ENCODE measurements around the gene MYO6. TPM values are rescaled to one million over a fixed set of nuclear protein-coding genes. Genes with fewer than 3 reads are reported as not detected.

Gene MYO6
- total RNA-seq, 4 donors from 2014 or later = 26.1 to 38.0 (median 34.8) TPM

DNA sequence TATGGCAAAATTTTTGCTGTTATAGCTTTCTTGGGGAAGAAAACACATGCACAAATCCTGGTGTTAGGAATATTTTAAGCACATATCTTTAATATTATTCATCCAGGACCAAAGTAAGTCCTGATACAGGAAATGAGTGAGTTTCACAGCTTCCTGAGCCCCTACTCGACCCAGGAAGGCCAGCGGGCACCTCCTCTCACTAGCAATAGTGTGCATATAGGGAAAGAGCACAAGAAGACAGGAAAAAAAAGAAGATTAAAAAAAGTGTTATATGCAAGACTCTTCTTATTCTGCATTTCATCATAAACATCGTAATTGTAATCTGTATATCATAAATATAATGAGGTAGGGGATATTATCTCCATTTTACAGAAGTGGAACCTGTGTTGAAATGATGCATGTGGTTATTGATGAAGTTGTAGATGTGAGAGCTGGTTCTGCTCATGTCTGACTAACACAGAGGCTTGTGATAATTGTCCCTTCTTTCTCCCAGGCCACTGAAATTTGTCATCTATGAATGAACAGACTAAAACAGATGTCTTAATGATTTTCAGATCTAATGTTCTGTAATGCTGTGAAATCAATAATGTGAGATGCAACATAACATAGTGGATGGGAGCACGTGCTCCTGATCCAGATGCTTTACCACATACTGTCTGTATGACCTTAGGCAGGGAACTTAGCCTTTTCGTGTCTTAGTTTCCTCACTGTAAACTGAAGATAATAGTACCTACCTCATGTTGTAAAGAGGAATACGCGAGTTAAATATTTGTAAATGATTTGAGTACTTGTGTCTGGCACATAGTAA lies 101.2 kb downstream of the MYO6 start:
- no peak for DNase-seq (ENCODE audit: low spot score in 2 of 2)
- no peak overlapping the region for H3K4me3 ChIP-seq (ENCODE audit: low read depth, poor library complexity, severe bottlenecking)
- TF ChIP-seq POLR2A (IDR thresholded peaks at IDR 0.05) (no peak), CTCF (IDR thresholded peaks at IDR 0.05) (no peak)
- intact Hi-C loops (cut with DNase I; ENCODE audit: low total_unique reads) = no loop called here
- 79 to 80% methylated on average over 7 of the region's 7 CpGs for WGBS, 2 donors

DNA sequence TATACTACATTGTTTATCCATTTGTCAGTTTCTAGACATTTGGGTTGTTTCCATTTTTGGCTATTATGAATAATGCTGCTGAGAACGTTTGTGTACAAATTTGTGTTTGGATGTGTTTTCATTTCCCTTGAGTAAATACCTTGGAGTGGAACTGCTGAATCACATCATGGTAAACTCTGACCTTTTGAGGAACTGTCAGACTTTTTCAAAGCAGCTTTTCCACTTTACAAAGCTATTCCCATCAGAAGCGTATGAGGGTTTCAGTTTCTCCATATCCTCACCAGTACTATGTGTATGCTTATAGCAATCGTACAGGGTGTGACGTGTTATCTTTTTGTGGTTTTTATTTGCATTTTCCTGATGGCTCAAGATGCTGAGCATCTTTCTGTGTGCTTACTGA lies 103.7 kb downstream of the MYO6 start:
- no peak for TF ChIP-seq CTCF (IDR thresholded peaks at IDR 0.05)
- TF ChIP-seq POLR2A (IDR thresholded peaks at IDR 0.05) = no peak
- no peak overlapping the region for H3K4me3 ChIP-seq (ENCODE audit: low read depth, poor library complexity, severe bottlenecking)
- no peak for DNase-seq (ENCODE audit: low spot score in 2 of 2)
- WGBS, 2 donors = 76 to 78% methylated on average over 4 of the region's 4 CpGs
- intact Hi-C loops (cut with DNase I; ENCODE audit: low total_unique reads) = no loop called here

DNA sequence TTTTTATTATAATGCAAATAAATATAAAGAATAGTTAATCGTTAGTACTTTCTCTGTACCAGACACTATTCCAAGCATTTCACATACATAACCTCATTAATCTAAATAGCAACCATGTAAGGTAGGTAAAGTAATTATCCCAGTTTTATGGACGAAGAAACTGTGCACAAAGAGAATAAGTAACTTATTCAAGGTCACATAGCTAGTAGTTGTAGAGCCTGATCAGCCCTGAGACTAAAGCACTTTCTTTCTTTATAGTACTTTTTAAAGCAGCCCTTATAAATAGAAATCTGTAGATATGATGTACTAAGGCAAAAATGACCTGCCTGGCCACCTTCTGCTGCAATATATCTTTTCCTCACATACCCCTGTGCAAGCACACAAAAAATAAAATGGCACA lies 104.8 kb downstream of the MYO6 start:
- DNase-seq (ENCODE audit: low spot score in 2 of 2) = no peak
- TF ChIP-seq POLR2A (IDR thresholded peaks at IDR 0.05) (no peak), CTCF (IDR thresholded peaks at IDR 0.05) (no peak)

DNA sequence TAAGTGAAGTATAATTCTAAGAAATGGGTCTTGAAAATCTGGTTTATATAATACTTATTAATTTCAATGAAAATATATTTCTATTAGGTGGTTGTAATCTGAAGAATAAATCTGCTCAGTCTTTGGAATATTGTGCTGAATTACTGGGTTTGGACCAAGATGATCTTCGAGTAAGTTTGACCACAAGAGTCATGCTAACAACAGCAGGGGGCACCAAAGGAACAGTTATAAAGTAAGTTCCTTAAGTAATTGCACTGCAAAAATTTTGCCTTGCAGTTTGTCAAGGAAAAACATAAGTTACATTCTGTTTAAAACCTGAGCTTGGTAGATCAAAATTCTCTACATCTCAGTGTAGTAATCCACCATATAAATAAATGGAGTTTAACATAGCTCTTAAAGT lies 106.0 kb downstream of the MYO6 start:
- DNase-seq (ENCODE audit: low spot score in 2 of 2) = no peak
- TF ChIP-seq CTCF (IDR thresholded peaks at IDR 0.05) = no peak
- TF ChIP-seq POLR2A (IDR thresholded peaks at IDR 0.05) = no peak
- intact Hi-C loops (cut with DNase I; ENCODE audit: low total_unique reads) = no loop called here
- 12 to 29% methylated on average over 1 of the region's 1 CpG for WGBS, 2 donors
- no peak overlapping the region for H3K4me3 ChIP-seq (ENCODE audit: low read depth, poor library complexity, severe bottlenecking)

More for the DNA sequence above, 104.8 kb downstream of the MYO6 start:
- intact Hi-C loops (cut with DNase I; ENCODE audit: low total_unique reads) = no loop called here
- H3K4me3 ChIP-seq (ENCODE audit: low read depth, poor library complexity, severe bottlenecking) = no peak overlapping the region
- WGBS, 2 donors = 89 to 92% methylated on average over 2 of the region's 2 CpGs

- WGBS, 2 donors = 89 to 93% methylated on average over 1 of the region's 1 CpG
- DNase-seq (ENCODE audit: low spot score in 2 of 2) = no peak
- no peak overlapping the region for H3K4me3 ChIP-seq (ENCODE audit: low read depth, poor library complexity, severe bottlenecking)
- TF ChIP-seq POLR2A (IDR thresholded peaks at IDR 0.05) (no peak), CTCF (IDR thresholded peaks at IDR 0.05) (no peak)
- intact Hi-C loops (cut with DNase I; ENCODE audit: low total_unique reads) = no loop called here
Observed at GRCh38 chr6:75856902-75857301, 107.9 kb downstream of the MYO6 start.

DNA sequence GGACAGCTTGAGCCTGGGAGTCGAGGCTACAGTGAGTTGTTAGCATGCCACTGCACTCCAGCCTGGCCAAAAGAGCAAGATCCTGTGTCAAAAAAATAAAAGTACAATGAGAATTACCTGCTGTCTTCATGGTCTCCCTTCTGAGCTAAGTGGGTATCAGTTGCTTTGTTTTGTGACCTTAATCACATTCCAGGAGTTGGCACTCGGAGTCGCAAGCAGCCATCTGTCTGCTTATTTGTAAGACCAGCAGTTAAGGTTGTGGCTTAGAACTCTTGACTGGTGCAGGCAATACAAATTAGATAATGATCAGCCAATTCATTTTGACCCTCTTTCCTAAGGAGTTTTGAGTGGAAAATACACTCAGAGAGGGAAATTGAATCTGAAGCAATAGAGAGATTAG lies 114.0 kb downstream of the MYO6 start:
- no peak for DNase-seq (ENCODE audit: low spot score in 2 of 2)
- WGBS, 2 donors = 92 to 95% methylated on average over 3 of the region's 3 CpGs
- intact Hi-C loops (cut with DNase I; ENCODE audit: low total_unique reads) = no loop called here
- no peak for TF ChIP-seq POLR2A (IDR thresholded peaks at IDR 0.05)
- no peak for TF ChIP-seq CTCF (IDR thresholded peaks at IDR 0.05)
- H3K4me3 ChIP-seq (ENCODE audit: low read depth, poor library complexity, severe bottlenecking) = no peak overlapping the region

Data from lower leg skin (tissue), 4 donors.